Nucleus accumbens (tissue), 56 donors: ENCODE data around the gene PLEKHN1.
"Not testable (repeated sequence)": the region's sequence is repeated elsewhere in the genome, so short reads cannot be mapped to it uniquely, and the experiment has no call there.

Experiments
- DNase-seq, 56 donors: peaks; one replicate each; lab custom pipeline; 2025; lab: John Stamatoyannopoulos, UW

PLEKHN1 gene

DNA sequence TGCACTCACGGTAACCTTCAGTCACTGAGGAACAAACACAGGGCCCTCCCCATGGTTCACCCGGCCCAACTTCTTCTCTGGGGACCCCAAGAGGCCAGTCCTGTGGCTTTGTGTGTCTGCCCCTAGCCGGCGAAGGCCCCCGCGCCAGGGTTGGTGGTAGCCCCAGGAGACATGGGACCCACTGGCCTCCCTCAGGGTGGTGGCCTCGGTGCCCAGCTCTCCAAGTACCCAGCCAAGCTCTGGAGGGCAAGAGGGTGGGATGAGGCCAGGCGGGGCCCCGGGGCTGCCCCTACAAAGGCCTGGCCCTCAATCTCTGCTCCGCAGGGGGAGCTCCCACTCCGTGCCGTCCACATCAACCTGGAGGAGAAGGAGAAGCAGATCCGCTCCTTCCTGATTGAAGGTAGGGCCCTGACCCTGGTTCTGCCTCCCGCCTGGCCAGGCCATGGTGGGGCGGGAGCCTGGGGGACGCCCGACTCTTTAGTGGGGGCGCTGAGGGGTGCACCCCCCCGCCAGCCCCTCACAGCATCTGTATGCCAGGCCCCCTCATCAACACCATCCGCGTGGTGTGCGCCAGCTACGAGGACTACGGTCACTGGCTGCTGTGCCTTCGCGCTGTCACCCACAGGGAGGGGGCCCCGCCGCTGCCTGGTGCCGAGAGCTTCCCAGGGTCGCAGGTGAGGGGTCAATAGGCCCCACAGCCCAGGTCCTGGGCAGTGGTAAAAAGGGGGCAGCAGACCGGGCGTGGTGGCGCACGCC, 5.6 kb downstream of the PLEKHN1 start:
- no peak for DNase-seq

GRCh38 chr1:972726-973458, 6.6 kb downstream of the PLEKHN1 start:
- DNase-seq = no peak

DNA sequence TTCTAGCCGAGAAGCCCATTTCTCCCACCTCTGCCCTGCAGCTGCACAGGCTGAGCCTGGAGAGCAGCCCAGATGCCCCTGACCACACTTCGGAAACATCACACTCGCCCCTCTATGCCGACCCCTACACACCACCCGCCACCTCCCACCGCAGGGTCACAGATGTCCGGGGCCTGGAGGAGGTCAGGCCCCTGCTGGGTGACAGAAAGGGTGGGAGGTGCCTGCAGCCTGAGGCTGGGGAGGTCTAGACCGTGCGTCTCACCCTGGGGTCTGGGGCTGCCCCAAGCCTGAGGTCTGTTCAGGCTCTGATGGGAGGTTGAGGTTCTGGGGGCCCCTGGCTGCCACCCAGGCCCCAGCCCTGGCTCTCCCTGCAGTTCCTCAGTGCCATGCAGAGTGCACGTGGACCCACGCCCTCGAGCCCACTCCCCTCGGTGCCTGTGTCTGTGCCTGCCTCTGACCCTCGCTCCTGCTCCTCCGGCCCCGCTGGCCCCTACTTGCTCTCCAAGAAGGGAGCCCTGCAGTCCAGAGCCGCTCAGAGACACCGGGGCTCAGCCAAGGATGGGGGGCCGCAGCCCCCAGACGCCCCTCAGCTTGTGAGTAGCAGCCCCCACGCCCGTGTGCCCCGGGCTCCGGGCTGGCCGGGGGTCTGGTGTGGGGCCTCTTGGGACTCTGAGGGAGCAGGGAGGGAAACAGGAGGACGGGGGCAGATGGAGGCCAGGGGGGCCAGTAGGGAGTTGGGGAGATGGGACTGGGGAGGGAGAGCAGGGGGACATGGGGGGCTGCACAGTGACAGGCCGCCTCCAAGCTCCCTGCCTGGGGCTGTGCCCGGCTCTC, 7.4 kb downstream of the PLEKHN1 start:
- no peak for DNase-seq

GRCh38 chr1:974293-974640, 8.0 kb downstream of the PLEKHN1 start:
- DNase-seq = no peak

DNA sequence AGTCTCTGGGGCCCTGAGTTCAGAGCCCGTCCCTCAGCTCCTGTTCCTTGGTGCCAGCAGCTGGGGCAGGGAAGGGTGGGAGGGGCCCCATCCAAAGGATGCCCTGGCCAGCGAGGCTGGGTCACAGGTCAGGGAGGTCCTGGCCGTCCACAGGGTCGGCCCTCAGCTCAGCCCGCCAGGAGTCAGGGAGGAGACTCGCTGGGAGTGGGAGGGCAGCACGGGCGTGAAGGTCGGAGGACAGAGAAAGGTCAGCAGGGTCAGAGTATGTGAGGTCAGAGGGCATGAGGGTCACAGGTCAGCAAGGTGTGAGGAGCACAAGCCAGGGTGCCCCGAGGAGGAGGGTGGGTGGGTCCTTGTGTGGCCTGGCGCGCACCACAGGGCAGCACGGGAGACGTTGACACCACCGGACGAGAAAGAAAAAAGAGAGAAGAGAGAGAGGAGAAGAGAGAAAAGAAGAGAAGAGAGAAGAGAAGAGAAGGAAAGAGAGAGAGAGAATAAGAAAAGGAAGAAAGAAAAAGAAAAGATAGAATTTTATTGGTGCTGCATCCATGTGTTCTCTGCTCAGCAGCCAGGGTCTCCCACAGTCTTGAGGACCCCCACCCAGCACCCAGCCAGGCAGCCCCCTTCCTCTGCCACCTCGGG, 8.5 kb downstream of the PLEKHN1 start:
- no peak for DNase-seq

- DNase-seq = no peak
Measured at GRCh38 chr1:975365-975764, 9.1 kb downstream of the PLEKHN1 start.

GRCh38 chr1:975896-976683, 9.8 kb downstream of the PLEKHN1 start:
- peak in 8 of 56 donors; percentile 5 to 41 (median 12) for DNase-seq

DNA sequence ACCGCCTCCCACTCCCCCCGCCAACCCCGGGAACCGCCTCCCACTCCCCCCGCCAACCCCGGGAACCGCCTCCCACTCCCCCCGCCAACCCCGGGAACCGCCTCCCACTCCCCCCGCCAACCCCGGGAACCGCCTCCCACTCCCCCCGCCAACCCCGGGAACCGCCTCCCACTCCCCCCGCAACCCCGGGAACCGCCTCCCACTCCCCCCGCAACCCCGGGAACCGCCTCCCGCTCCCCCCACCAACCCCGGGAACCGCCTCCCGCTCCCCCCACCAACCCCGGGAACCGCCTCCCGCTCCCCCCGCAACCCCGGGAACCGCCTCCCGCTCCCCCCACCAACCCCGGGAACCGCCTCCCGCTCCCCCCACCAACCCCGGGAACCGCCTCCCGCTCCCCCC, 10.5 kb downstream of the PLEKHN1 start:
- DNase-seq = not testable (repeated sequence)

DNA sequence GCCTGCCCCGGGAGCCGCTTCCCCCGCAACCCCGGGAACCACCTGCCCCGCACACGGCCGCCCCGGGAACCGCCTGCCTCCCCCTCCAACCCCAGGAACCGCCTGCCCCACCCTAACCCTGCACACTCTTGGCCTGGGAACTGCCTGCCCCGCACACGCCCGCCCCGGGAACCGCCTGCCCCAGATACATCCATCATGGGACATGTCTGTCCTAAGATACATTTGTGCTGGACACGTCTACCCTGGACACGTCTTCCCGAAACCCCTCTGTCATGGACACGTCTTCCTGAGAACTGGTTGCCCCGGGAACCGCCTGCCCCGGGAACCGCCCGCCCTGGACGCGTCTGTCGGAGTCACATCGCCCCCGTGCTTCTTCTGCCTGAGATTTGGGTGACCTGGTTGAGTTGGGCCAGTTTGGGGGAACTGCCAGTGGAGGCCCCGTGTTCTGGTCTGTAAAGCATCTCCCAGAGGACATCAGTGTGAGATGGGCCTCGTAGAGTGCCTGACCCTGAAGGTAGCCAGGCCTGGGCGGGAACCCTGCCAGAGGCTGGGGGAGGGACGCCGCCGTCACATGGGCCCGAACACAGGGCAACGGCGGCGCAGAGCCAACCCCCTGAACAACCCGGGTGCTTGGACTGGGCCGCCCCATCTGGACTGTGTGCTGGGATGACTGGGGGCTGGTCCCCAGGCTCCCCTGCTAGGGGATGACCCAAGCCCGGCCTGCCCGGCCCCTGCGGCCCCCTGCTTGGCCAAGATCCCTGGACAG, 12.0 kb downstream of the PLEKHN1 start:
- no peak for DNase-seq

GRCh38 chr1:978835-979743, 12.8 kb downstream of the PLEKHN1 start:
- no peak for DNase-seq

GRCh38 chr1:979744-980072, 13.4 kb downstream of the PLEKHN1 start:
- DNase-seq = no peak

DNA sequence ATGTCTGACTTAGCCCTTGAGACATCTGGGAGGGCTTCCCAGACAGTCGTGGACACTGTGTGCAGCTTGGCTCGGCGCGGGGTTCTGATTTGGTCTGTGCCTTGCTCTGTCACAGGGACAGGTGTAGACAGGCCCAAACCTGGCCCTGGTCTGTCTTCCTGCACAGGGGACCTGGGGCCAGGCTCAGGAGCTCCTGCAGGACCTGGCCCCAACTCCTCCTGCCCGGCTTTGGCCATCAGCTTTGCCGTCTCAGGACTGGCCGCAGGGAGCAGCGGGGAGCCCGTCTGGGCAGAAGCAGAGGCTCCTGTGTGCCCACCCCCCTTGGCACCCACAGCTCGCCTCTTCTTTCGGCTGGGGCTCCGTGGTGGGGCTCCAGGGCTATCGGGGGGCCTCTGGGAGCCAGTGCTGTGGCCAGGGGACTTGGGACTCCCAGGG, 13.9 kb downstream of the PLEKHN1 start:
- DNase-seq = no peak

GRCh38 chr1:980602-981395, 14.5 kb downstream of the PLEKHN1 start:
- DNase-seq = no peak

DNA sequence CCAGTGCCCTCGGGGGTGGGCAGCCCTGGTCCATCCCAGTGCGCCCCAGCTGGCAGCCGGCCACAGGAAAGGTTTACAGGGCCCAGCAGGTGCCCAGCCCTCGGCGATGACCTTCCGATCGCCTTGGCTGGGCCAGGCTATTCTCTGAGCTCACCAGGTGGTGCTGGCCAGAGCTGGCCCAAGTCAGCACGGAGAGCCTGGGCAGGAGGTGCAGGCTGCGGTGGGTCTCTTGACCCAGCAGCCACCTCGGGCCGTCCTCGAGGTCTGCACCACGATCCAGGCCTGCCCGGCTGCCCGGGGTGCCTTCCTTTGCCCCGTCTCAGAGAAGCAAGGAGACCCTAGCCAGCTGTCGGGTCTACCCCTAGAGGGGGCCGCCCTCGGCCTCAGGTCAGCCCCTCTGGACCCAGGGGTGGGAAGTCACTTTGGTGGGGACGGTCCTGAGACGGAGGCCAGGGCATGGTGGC, 15.2 kb downstream of the PLEKHN1 start:
- DNase-seq = no peak

DNA sequence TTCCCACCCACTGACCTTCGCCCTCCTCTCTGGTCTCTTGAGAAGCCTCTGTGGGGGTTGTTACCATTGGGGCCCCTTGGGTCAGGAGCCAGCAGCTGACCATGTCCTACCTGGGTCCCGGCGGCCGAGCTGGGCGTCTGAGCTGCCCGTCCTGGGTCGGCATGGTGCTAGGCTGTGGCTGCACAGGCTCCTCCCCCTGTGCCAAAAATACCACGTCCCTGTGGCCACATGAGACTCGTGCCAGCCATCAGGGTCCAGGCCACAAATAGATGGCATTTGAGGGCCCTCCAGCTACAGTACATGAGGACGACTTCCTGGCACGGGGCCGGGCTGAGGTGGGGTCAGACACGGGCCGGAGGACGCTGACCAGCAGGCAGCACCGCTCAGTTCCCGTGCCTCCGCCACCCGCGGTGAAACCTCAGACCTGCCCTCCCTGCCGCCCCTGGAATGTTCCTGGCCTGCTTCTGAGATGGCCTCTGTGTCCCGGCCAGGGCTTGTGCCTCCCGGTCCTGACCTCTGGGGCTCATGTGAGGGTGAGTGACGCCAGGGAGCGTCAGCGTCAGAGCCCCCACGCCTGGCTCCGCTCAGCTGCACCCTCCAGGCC, 15.8 kb downstream of the PLEKHN1 start, which contains the start of gene PERM1:
Gene PERM1 (minus strand): TSS at position 139 of the 604 bp plus-strand sequence. CDS start 1,064 bp downstream, outside the sequence.
- DNase-seq = no peak

DNA sequence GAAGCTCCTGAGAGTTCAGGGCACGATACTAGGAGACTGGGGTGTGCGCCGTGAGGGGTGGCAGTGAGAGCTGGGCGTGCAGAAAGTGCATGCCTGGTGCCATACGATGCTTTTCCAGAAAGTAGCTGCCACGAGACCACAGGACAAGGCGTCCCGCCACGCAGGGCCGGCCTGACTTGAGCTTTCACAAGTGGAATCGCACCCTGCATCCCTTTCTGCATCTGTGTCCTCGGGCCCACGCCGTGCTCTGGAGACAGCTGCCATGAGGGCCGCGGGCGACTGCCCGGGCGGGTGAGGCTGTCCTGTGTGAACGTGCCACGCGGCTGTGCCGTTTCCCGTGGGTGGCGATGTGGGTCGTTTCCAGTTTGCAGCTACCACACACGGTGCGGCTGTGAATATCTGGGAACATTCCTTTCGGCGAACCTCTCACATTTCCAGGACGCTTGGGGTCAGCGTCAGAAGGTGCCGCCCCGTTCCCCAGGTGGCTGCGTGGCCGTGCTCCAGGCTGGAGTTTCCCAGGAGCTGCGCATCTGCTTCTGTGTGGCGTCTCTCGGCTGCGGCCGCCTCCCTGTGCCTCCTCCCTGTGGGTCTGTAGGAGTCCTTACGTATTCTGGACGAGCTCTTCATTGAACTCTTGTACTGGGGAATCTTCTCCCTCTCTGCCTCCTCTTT, 16.6 kb downstream of the PLEKHN1 start:
- DNase-seq = no peak
